HG03280 (cell line): ENCODE results near the gene PGP.

ENCODE experiments used
- ATAC-seq: cut with Tn5 transposase; IDR thresholded peaks from one replicate; pipeline ENCODE4 v1.9.1; 2021; ENCODE audit warnings: mild to moderate bottlenecking, moderate library complexity; ENCODE audit not compliant: unreplicated experiment

PGP gene

DNA sequence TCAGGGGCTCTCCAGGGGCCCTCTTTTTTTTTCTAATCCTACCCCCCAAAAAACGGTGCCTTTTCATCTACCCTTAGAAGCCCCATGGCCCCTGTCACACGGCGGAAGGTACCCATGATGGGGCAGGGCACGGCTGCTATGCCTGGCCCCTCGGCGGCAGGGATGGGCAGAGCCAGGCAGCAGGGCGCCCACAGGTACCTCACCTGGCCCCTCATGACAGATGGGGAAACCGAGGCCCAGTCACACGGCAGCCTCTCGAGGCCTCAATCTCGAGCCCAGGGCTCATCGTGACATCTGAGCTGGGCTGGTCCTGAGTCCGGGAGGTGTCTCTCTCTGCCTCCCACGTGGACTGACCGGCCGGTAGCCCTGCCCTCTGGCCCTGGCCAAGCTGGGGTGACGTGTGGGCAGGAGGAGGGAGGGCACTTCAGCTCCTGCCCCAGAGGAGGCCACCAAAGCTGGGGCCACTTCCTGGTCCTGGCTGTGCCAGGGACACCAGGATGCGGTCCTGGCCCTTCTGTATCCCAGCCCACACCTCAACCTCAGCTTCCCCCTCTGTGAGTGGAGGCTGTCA lies 47.5 kb downstream of the PGP start:
- no peak for ATAC-seq

DNA sequence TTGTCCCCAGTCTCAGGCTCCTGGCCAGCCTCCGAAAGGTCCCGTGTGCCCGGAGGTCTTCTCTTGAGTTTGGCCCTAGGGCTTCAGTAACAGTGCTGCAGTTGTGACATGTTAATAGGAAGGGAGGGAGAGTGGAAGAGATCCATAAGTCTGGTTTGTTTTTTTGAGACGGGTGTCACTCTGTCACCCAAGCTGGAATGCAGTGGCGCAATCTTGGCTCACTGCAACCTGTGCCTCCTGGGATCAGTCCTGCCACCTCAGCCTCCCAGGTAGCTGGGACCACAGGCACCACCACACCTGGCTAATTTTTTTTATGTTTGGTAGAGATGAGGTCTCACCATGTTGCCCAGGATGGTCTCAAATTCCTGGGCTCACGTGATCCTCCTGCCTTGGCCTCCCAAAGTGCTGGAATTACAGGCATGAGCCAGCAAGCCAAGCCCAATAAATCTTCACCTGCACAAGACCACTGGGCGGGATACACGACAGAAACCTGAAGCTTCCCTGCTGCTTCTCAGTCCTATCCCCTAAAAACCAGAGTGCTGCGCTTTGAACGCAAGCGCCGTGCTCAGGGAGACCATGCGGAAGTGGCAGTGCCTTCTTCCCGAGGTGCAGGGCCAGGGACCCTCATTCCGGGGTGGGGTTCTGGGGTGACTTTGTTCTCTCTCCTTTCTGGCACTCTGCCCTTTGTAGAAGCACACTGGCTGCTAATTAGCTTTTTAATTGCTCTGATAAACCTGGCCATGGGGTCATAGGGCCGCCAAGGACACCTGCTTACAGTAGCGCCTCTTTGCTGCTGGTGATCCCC lies 48.2 kb downstream of the PGP start:
- ATAC-seq: no peak

GRCh38 chr16:2165861-2166260 lies 48.8 kb downstream of the PGP start:
- no peak for ATAC-seq

DNA sequence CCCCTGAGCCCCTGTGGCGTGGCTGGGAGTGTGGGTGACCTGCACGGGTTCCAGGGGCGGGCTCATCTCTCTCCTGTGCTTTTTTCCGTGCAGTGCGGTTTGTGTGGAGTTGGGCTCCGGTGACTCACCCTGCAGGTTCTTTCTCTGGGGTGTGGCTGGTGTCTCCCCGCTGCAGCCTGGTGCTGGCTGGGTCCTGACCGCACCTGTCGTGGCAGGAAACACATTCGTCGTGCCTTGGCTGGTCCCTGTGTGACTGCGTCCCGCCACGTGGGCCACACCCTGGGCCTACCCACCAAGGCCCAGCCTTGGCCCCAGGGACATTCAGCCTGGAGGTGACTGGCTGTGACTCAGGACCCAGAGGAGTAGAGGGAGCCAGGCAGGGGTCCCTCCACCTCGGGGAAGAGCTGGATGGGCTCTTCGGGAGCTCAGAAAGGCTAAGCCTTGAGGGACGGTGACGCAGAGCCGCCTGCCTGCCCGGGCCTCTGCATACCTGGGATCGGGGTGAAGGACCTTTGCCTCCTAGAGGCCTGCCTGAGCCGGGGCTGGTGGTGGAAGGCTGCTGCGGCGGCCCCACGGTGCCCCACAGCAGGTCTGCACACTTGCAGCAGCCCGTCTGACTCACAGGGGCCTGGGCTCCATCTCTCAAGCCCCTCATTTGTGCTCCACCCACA lies 51.3 kb downstream of the PGP start:
- no peak for ATAC-seq

GRCh38 chr16:2162676-2163118 lies 51.9 kb downstream of the PGP start:
- ATAC-seq: no peak

DNA sequence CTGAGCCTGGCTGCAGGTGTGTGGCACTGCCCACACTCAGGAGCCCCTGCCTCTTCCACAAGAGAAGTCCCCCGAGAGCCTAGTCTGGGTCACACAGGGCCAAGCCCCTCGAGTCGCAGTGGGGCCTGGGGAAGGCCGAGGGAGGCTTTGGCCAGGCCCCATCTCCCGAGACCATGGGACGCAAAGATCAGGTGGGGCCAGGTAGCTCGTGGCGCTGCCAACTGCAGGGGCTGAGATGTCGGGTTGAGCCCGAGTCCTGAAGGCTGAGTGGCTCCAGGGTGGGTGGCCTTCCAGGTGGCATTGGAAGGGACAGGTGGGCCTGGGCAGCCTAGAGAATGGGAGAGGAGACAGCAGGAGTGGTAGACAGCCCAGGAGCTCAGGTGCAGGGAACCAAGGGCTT lies 52.7 kb downstream of the PGP start:
- ATAC-seq: no peak
